A673 (cell line): Measurements from ENCODE around the gene NEU3. TPM values are rescaled to one million over a fixed set of nuclear protein-coding genes. Genes with fewer than 3 reads are reported as not detected.

ENCODE experiments used
- BruUV-seq: library from RNA; stranded (reverse); fragments of 400-500 nt; replicated peaks from 2 replicates; lab custom pipeline; 2021; lab: Mats Ljungman, UMichigan
- CTCF ChIA-PET: fragments of 300-600 bp; sonication (Branson Sonifier 250); formaldehyde crosslinking; loops from one replicate; lab custom pipeline; 2022; ENCODE audit warnings: antibody characterized with exemption; lab: Charles Lee
- POLR2A ChIA-PET: fragments of 300-600 bp; sonication (Branson Sonifier 250); formaldehyde crosslinking; loops from one replicate; lab custom pipeline; 2022; ENCODE audit warnings: antibody characterized with exemption; ENCODE audit not compliant: low non-redundant PET; lab: Charles Lee
- DNase-seq: peaks from one replicate; pipeline ENCODE4 v3.0.0-alpha.2; 2015; ENCODE audit warnings: low spot score
- H3K27ac ChIP-seq: fragments of 200-600 bp; sonication (generic); 2 replicates; pipeline ENCODE4 v1.5.1; 2016; ENCODE audit warnings: mixed run types, low read depth, mild to moderate bottlenecking, mixed read lengths, antibody characterized with exemption, low read length; ENCODE audit not compliant: poor library complexity, severe bottlenecking
- H3K27me3 ChIP-seq: fragments of 200-600 bp; sonication (generic); replicated peaks from 2 replicates; pipeline ENCODE4 v1.6.1; 2017; ENCODE audit warnings: mixed run types, low read depth, mild to moderate bottlenecking, mixed read lengths, antibody characterized with exemption, low read length; ENCODE audit not compliant: insufficient read depth, poor library complexity
- H3K36me3 ChIP-seq: fragments of 200-600 bp; sonication (generic); 2 replicates; pipeline ENCODE4 v1.6.1; 2016; ENCODE audit warnings: mixed run types, mild to moderate bottlenecking, mixed read lengths, antibody characterized with exemption, low read length; ENCODE audit not compliant: insufficient read depth, poor library complexity, severe bottlenecking
- H3K4me1 ChIP-seq: fragments of 200-600 bp; sonication (generic); 2 replicates; pipeline ENCODE4 v1.6.1; 2017; ENCODE audit warnings: mixed run types, mild to moderate bottlenecking, mixed read lengths, antibody characterized with exemption, low read length; ENCODE audit not compliant: insufficient read depth, poor library complexity, severe bottlenecking
- H3K4me3 ChIP-seq: fragments of 200-600 bp; sonication (generic); 2 replicates; pipeline ENCODE4 v1.5.1; 2016; ENCODE audit warnings: low read depth, mixed run types, mild to moderate bottlenecking, mixed read lengths, low read length; ENCODE audit not compliant: poor library complexity, severe bottlenecking
- H3K9me3 ChIP-seq: fragments of 200-600 bp; sonication (generic); 2 replicates; pipeline ENCODE4 v1.6.1; 2016; ENCODE audit warnings: mixed run types, low read depth, mild to moderate bottlenecking, mixed read lengths, antibody characterized with exemption, low read length; ENCODE audit not compliant: poor library complexity, severe bottlenecking
- CTCF ChIP-seq: fragments of 300-800, 200-600 bp; sonication (generic); conservative IDR thresholded peaks from 2 replicates; pipeline ENCODE4 v1.5.1; 2017; ENCODE audit warnings: low read depth, mild to moderate bottlenecking, antibody characterized with exemption, low read length, moderate library complexity, mixed read lengths
- EZH2 ChIP-seq: fragments of 200-600 bp; sonication (generic); IDR thresholded peaks from 2 replicates; pipeline ENCODE4 v1.6.1; 2017; ENCODE audit warnings: borderline replicate concordance, low read depth, mild to moderate bottlenecking, mixed read lengths, antibody characterized with exemption, low read length; ENCODE audit not compliant: poor library complexity, severe bottlenecking
- intact Hi-C: fragments of 100-400 bp; cut with micrococcal nuclease; formaldehyde crosslinking; loops from one replicate; pipeline ENCODE4 v1.10.0; 2022; ENCODE audit not compliant: unreplicated experiment
- total RNA-seq: library from RNA; stranded (reverse); gene quantifications from 2 replicates; pipeline ENCODE4 v1.2.3, GENCODE V29; 2021

Gene NEU3
- total RNA-seq, 1 experiment from 2014 or later: 11.5 TPM

DNA sequence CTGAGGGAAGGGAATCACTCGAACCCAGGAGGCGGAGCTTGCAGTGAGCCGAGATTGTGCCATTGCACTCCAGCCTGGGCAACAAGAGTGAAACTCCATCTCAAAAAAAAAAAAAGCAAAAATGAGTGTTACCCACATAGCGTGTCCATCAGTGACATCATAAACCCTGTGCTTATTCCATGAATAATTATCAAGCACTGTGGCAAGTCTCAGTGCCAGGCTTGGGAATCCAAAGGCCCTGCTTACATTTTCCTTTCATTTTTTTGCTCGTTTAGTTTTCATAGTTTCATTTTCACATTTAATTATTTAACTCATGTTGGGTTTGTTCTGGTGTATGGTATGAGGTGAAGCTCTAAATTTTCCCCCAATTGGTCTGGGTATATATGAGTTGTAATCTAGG lies 46.5 kb downstream of the NEU3 start:
- no peak overlapping the region for H3K27ac ChIP-seq
- no peak for DNase-seq
- BruUV-seq: no TSS peak
- H3K27me3 ChIP-seq: no peaks in the 10 kb centered on the region
- no peak for TF ChIP-seq EZH2
- TF ChIP-seq CTCF: no peak
- H3K36me3 ChIP-seq: no peaks in the 10 kb centered on the region
- intact Hi-C loops: no loop called here
- POLR2A ChIA-PET: no interaction called here
- no peak overlapping the region for H3K4me3 ChIP-seq
- CTCF ChIA-PET: interaction anchor here (0.6 kb wide), 1 partner anchor 179 kb away, joined by 5 read pairs; no protein-coding TSS in a partner anchor
- no peaks in the 10 kb centered on the region for H3K9me3 ChIP-seq
- H3K4me1 ChIP-seq: no peaks in the 10 kb centered on the region

- BruUV-seq: no TSS peak
- no peak for TF ChIP-seq EZH2
- no peak for TF ChIP-seq CTCF
- ChIA-PET CTCF (no interaction called here), POLR2A (no interaction called here)
- H3K27me3 ChIP-seq: no peaks in the 10 kb centered on the region
- H3K9me3 ChIP-seq: no peaks in the 10 kb centered on the region
- DNase-seq: no peak
- no peaks in the 10 kb centered on the region for H3K4me1 ChIP-seq
- no peak overlapping the region for H3K4me3 ChIP-seq
- H3K36me3 ChIP-seq: no peaks in the 10 kb centered on the region
- no peak overlapping the region for H3K27ac ChIP-seq
- intact Hi-C loops: no loop called here
Measured at GRCh38 chr11:75035911-75036565, 47.3 kb downstream of the NEU3 start.

DNA sequence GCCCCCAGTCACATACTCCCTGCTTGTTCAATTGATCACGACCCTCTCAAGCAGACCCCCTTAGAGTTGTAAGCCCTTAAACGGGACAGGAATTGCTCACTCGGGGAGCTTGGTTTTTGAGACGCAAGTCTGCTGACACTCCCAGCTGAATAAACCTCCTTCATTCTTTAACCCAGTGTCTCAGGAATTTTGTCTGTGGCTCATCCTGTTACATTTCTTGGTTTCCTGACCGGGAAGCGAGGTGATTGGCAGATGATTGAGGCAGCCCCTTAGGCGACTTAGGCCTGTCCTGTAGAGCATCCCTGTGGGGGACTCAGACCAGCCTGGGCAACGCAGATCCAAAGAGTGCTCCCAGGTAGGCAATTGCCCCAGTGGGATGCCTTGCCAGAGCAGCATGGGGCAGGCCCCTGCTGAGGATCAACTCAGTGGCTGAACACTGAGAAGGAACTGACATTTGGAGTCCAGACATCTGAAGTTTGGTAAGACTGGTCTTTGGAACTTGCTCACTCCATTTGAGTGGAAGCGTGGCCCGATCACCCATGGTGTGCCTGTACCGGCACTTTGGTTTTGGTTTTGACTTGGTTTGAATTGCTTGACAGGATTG lies 51.5 kb downstream of the NEU3 start:
- POLR2A ChIA-PET: no interaction called here
- CTCF ChIA-PET: no interaction called here
- H3K36me3 ChIP-seq: no peaks in the 10 kb centered on the region
- no peak for TF ChIP-seq EZH2
- TF ChIP-seq CTCF: no peak
- peaks cover 8% of the 10 kb centered on the region for H3K27me3 ChIP-seq
- no peak overlapping the region for H3K27ac ChIP-seq
- intact Hi-C loops: no loop called here
- H3K4me3 ChIP-seq: no peak overlapping the region
- no peaks in the 10 kb centered on the region for H3K9me3 ChIP-seq
- BruUV-seq: no TSS peak
- DNase-seq: no peak
- no peaks in the 10 kb centered on the region for H3K4me1 ChIP-seq
